GM18873 (cell line): ENCODE data around the gene UTP3.
"Not testable (repeated sequence)": the region's sequence is repeated elsewhere in the genome, so short reads cannot be mapped to it uniquely, and the experiment has no call there.

Source experiments
- ATAC-seq: cut with Tn5 transposase; IDR thresholded peaks from one replicate; pipeline ENCODE4 v1.9.1; 2021; ENCODE audit warnings: mild to moderate bottlenecking, moderate library complexity, moderate number of reproducible peaks; ENCODE audit not compliant: unreplicated experiment, low FRiP score

UTP3 gene

DNA sequence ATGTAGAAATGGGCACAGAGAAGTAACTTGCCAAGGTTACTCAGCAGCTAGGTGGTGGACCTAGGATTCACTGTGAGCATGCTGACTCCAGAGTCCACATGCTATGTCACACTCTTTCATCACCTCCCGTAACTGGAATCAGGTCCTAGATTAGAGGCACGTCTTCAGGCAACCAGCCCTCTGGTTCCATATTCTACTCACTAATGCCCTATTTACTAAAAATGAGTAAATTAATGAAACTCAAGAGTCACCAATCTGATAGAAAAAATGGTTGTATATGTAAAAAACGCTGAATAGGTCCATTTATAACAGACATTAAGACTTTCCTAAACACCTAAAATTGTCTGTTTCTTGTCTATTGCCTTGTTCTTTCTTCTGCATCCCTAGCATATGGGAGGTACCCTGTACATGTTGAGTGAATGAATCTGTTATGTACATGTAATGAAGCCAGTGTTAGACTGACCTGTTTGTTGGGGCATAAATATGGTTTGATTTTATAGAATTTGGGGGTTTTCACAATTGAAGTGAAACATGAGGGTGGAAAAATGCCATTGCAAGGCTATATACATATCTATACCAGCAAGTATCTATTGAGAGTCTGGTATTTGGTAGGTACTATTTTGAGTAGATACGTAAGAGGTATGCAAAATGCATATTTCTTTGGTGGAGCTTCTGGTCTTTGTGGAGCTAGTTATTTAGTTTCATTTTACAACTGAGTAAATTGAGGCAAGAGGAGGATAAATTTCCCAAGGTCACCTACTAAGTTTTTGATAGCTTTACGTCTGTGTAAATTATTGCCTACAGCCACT lies 26.0 kb downstream of the UTP3 start:
- ATAC-seq, result peak; percentile 38

DNA sequence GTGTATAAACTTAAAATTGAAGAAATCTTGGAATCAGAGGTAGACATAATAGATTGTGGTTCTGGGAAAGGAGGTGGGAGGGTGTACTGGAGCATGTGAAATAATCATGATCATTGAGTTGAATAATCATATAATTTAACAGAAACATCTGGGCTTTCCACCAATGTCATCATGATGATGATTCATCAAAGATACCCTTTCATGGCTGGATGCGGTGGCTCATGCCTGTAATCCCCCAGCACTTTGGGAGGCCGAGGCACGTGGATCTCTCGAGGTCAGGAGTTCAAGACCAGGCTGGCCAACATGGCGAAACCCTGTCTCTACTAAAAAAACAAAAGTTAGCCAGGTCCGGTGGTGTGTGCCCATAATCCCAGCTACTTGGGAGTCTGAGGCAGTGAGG lies 26.8 kb downstream of the UTP3 start:
- ATAC-seq, result no peak

DNA sequence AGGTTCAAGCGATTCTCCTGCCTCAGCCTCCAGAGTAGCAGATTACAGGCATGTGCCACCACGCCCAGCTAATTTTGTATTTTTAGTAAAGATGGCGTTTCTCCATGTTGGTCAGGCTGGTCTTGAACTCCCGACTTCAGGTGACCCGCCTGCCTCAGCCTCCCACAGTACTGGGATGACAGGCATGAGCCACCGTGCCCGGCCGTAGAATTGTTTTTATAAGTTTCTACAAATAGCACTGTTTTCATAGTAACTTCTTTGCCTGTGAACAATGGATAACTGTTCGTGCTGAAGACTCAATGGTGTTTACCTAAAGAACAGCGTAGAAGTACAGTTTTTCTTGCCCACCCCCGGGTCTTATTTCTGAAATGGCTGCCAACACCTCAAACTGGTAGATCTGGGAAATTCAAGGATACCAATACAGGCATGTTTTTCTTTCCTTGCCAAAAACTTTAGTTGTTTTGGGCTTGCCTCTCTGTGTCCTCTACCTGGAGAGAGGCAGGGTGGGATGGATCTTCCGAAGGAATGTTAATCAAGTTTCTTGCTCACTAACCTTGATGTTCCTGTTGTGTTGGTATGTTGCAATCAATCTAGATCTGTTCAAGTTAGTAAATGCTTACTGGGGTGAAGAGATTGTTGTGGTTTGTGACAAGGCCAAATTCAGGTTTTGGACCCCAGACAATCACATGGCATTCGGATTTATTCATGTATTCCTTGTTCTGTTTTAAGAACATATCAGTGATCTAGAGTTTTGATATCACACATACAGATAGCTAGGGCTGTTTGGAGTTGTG lies 30.7 kb downstream of the UTP3 start:
- ATAC-seq, result no peak

DNA sequence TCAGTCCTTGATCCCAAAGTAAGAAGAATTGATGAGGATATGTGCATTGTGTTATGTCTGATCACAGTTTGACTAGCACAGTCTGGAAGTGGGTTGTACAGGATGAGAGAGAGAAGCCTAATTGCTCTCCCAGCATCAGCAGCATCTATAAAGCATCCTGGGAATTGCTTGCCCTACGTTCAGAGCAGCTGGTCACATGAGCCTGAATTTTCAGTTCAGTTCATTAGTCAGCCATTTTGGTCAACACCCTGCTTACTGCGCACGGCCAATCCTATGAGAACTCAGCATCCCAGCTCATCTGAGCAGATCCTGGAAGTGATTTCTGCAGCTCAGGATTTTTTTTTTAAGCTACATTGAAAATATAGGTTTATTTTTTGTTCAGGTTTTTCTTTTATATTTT lies 33.4 kb downstream of the UTP3 start, which contains the start of gene RUFY3:
RUFY3 (plus strand) TSS at position 218 of the 400 bp plus-strand sequence. CDS start 610 bp downstream, outside the sequence.
- ATAC-seq, result no peak

DNA sequence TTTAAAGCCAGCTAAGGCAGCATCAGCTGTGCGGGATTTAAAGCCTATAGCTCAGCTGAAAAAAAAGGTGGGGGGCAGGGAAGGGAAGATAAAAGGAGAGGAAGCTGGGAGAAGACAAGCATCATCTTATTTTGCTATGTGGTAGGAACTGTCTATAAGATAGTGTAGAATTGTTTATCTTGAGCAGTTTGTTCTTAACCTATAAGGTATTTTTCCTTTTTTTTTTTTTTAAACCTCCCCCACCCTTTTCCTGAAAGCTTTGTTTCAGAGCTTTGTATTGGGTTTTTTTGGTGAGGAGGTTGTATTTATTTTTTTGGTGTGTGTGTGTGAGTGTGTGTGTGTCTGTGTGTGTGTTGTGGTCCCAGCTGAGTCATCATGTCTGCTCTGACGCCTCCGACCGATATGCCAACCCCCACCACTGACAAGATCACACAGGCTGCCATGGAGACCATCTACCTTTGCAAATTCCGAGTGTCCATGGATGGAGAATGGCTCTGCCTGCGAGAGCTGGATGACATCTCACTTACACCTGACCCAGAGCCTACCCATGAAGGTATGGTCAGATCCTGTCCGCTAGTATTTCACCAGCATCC lies 34.0 kb downstream of the UTP3 start:
- no peak for ATAC-seq

DNA sequence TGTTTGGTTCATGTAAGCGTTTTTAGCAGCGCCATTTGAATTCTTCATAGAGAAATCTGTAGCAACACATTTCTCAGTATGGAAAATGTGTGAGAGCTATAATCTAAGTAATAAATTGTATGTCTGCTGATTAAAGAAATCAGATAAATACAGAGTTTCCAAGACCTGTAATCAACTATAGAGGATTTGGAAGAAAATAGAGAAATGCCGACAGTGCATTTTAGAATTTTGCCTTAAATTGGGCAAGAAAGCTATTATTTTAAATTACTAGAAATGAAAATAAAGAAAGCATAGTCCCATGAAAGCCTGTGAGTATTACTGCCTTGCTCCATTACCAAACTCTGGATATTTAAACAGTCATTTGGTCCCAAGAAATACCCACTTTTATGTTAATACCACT lies 36.1 kb downstream of the UTP3 start:
- ATAC-seq, result no peak

DNA sequence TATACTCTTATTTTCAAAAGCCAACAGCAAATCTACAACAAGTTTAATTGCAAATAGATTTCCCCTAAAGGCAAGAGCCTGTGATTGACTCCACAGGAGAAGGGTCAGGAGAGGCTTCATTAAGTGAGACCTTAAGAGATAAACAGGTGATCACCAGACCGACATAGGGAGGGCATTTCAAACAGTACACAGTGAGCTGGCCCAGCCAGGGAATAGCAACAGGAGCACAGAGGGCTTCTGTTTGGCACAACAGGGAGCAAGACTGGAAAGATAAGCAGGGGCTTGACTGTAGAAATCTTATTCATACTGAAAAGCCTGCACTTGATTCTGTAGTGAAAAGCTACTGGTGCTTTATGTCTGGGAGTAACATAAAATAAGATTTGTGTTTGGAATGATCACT lies 37.3 kb downstream of the UTP3 start:
- no peak for ATAC-seq

DNA sequence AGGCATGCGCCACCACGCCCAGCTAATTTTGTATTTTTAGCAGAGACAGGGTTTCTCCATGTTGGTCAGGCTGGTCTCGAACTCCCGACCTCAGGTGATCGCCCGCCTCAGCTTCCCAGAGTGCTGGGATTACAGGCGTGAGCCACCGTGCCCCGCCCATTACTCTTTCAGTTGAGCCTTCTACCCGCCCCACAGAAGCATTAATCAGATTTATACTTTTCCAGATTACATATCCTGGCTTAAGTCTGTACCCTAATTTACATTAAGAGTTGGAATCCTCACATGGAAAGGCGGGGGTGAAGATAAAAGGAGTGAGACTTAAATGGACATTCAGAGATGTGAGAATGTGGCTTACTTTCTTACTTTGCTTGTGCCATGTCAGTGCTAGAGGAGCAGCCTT lies 38.2 kb downstream of the UTP3 start:
- not testable (repeated sequence) for ATAC-seq

DNA sequence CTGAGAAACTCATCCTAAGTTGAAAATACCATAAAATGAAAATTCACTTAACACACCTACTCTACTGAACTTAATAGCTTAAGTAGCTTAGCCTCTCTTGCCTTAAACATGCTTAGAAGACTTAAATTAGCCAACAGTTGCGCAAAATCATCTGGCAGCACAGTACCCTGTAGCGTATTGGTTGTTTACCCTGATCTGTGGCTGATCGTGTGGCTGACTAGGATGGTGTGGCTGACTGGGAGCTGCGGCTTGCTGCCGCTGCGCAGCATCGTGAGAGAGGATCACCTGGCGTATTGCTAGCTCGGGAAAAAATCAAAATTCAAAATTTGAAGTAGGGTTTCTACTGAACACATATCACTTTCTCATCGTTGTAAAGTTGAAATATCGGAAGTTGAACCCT lies 39.8 kb downstream of the UTP3 start:
- no peak for ATAC-seq

DNA sequence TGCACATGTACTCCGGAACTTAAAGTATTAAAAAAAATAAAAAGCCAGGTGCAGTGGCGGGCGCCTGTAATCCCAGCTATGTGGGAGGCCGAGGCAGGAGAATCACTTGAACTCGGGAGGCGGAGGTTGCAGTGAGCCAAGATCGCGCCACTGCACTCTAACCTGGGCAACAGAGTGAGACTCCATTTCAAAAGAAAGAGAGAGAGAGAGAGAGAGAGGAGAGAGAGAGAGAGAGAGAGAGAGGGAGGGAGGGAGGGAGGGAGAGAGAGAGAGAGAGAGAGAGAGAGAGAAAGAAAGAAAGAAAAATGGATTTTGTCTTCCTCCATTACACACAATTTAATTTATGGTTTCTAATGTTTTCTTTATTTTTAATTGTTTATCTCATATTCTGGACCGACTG lies 44.5 kb downstream of the UTP3 start:
- ATAC-seq, result not testable (repeated sequence)

DNA sequence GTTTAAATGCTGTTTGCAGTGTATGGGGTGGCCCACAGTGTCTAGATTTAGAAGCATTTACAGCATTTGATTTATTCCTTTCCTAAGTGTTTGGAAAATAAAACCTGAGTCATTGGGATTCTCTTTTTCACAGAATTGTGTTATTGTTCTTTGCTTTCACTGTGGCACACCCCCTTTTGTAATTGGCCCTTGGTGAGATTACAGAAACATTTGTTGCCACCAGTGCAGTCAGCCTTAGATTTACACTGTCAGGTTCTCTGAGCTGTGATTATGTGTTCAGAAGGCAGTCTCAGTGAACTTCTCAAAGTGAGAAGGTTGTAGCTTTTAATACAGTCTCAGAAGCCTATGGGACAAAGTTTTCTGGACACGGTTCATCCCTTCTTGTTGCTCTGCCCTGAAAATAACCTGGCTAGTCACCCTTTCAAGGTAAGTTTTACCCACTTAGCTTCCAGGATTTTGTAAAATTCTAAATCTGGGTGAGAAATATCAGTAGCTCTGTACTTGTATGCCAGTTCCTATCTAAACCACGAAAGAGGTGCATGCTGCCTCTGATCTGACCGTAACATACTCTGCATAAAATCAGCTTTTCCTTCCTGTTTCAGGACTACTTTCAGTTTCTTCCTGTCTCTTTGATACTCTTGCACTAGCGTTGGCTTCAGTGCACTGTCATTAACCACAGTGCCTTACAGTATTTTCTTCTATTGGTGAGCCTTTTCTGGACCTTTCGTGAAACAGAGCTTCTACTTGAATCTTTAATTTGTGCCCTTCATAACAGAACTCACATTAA lies 46.0 kb downstream of the UTP3 start:
- ATAC-seq, result peak; percentile 93

DNA sequence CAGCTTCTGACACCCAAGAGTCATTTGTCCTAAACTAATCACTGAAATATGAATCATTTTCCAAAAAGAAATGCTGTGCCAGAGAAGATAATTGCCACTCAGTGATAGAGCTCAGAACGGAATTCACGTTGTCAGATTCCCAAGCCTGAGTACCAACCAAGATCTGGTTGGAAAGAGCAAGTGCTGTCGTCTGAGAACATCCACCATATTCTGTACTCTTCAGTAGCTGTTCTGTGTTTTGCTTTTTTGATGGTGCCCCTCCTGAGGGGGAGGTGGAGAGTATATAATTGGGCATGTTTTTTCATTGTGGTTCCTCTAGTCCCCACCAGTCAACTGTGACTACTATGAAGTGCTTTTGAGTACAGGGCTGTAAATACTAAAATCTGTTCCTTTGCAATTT lies 46.6 kb downstream of the UTP3 start:
- no peak for ATAC-seq

DNA sequence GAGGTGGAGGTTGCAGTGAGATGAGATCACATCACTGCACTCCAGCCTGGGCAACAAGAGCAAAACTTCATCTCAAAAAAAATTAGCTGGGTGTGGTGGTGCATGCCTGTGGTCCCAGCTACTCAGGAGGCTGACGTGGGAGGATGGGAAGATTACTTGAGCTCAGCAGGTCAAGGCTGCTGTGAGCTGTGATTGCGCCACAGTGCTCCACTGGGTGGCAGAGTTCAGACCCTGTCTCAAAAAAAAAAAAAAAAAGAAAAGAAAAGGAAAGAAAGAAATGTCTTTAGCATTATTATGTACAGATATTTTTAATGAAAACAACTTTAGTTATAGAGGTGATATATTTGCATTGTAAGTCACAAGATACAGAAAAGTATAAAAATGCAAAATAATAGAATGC lies 47.6 kb downstream of the UTP3 start:
- not testable (repeated sequence) for ATAC-seq

DNA sequence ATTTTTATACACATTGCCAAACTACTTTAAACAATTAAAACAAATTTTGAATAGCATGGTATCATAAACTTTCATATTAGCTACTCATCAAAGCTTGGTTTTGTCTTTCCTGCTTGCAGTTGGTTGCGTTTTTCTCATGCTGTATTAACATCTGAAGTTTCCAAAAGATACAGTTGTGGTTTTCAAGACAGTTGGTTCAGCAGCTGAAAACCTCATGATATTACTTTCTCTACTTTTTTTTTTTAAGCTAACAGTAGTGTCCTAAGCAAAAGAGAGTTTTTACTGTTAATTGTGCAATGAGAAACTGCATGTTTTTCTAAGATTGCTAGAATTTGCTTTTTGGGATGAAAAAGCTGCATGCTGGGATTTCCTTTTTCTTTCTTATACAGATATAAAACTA lies 48.7 kb downstream of the UTP3 start:
- no peak for ATAC-seq

DNA sequence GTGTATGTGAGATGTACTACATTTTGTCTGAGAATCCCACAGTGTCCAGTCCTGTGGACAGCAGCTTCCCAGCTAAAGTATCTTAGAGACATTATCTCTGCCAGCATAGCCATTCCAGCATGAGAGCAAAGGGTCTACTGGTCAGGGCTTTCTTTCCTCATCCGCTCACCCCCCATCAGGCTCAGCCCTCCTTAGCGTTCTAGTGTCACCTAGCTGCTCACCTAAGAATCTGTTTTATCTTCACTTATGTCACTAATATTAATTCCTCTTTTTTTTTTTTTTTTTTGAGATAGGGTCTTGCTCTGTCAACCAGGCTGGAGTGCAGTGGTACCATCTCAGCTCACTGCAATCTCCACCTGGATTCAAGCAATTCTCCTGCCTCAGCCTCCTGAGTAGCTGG lies 49.1 kb downstream of the UTP3 start:
- no peak for ATAC-seq

DNA sequence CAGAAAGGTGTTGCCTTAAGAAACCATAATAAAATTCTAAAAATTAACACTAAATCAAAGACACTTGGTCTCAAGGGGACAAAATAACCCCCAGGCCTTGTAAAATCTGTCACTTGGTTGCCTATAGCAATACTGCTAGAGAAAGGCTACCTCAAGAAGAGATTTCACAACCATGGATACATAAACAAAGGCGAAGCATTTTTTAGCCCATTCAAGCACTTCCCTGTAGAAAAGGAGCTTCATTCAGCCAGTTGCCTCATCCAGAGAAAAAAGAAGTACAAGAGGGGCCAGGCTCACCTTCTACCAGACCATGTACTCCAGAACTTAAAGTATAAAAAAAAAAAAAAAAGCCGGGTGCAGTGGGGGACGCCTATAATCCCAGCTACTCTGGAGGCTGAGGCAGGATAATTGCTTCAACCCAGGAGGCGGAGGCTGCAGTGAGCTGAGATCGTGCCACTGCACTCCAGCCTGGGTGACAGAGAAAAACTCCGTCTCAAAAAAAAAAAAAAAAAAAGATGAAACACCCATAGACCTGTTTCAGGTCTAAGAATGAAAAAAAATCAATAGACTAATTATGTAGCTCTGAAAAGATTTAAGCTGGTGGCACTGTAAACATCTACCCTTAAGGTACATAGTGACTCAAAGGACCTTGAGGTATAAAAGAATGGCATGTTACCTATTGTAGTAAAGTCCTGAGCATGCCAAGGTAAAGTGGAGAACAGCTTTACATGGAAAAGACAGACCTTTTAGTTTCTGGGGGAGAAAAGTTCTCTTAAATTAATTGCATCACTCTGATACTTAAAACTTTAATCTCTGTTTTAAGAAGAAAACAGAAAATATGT lies 51.4 kb downstream of the UTP3 start:
- ATAC-seq, result no peak
